Embryonic facial prominence (tissue), 1 donor: ENCODE measurements around the gene CHST8.
"Not testable (repeated sequence)": the region's sequence is repeated elsewhere in the genome, so short reads cannot be mapped to it uniquely, and the experiment has no call there.

Source experiments
- DNase-seq: peaks from one replicate; pipeline ENCODE4 v3.0.0-alpha.2; 2016; ENCODE audit errors: extremely low spot score

Gene CHST8

DNA sequence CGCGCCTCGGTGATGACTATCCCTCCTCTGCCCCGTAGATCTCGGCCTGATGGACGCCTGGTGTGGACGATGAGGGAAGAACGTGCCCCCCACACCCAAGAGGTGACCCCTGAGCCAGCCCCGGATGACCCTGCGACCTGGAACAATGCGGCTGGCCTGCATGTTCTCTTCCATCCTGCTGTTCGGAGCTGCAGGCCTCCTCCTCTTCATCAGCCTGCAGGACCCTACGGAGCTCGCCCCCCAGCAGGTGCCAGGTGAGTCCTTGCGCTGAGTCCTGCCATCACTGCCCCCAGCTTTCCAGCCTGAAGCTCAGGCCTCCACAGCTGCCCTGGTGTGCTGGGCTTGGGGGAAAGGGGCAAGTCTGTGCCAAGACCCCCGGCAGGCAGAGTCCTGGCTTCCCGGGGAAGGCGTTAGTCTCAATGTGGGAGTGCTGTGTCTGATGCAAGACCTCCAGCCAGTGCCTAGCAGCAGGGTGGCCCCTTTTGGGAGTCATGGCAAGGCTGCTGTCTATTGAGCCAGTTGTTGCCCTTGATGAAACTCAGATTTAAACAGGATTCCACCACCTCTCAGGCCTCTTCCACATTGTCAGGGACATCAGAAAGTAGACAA is 67.5 kb downstream of the CHST8 start:
- DNase-seq = no peak

DNA sequence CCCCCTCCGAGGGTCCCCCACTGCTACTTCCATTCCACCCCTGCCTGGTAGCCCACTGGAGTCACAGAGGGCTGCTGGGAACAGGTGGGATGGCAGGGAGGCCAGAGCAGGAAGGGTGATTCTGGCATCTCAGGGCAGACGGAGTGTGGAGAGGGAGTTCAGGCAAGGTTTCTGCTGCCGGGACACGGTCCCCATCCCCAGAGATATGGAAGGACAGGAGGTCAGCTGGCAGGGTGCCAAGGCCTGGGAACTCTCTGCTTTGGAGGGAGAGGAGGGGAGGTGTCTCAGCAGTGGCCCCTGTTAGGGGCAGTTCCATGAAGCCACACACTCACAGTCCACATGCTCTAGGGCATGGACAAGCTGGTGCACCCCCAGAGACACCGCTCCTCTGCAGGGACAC is 68.1 kb downstream of the CHST8 start:
- DNase-seq = no peak

DNA sequence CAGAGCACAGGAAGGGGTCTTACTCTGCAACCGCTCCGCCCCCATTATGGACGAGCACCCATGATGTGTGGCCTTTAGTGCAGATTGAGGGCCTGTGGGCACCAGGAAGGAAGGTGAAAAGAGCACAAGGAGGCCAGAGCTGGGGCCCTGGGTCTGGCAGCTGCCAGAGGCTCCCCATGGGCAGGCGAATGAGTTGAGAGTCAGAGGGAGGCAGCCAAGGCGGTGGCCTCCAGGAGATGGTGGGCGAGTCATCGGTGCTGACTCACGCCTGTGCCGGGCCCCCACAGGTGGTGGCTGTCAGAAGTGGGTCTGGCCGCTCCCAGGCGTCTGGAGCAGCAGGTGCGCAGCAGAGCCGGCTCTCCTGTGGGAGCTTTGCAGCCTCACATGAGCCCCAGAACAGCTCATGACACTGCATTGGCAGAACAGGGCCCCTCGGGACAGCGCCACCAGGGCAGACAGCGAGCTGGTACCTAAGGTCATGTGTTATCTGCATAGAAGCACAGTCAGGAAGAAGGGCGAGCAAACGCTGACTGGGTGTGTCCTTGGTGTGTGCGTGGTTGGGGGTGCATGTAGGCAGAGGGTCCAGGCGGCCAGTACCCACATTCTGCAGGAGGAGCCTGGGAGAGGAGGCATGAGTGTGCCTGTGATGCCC is 68.8 kb downstream of the CHST8 start:
- no peak for DNase-seq

DNA sequence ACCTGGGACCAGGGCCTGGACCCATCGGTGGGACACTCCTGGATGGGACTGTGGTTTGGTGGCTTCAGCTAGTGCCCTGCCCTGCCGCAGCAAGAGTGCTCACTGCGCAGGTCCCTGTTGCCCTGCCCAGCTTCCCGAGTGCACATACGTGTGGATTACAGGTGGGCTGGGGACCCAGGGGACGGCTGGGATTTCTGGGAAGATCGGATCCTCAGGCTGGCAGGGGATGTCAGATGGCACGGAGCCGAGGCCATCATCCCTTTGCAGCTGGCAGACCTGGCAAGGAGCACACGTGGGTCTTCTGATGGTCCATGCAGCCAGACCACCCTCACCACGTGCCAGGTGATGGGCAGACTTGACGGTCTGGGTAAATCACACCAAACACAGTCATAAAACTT is 69.3 kb downstream of the CHST8 start:
- DNase-seq = no peak

DNA sequence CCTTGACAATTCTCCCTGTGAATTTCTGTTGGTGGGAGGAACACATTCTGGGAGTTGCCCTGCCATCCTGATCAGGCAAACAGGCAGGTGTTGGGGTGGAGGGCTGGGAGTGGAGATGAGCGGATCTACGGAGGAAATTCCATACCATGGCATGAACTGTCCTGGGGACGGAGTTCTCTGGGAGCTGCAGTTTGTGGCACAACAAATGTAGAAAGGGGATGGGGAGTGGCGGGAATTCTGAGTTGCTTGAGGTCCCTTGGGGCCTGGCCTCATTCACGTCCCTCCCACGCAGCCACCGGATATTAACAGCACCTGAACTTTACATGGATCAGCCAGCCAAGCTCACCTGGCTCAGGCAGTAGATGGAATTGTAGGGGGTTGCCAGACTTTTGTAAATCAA is 70.0 kb downstream of the CHST8 start:
- no peak for DNase-seq

DNA sequence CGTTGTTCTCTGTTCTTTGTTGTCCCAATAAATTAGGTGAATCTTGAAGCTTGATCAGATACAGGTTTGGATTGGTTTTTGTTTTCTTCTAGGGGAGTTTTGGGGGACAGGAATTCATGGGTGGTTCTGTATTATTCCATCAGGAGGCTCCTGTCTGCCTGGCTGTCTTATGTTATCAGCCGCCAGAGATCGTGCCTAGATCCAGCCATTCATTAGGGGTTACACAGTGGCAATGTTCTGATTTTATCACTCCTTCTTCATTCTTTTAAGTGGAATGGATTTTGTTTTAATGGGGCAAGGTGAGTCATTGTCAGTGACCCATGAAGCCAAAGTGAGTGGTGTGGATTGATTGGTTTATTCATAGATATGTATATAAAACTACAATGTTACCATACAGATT is 71.9 kb downstream of the CHST8 start:
- no peak for DNase-seq

GRCh38 chr19:33695547-33695946 is 73.8 kb downstream of the CHST8 start:
- DNase-seq = not testable (repeated sequence)

DNA sequence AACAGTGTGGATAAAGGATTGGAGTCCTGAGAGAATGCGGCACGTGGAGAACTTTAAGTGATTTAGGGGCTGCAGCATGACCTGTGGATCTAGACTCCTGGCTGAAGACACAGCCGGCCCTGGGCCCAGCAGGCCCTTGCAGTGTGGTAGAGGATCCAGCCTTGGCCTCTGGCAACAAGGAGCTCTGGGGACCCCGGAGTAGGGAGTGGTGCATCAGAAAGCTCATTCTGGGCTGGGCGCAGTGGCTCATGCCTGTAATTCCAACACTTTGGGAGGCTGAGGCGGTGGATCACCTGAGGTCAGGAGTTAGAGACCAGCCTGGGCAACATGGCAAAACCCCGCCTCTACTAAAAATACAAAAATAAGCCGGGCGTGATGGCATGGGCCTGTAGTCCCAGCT is 76.0 kb downstream of the CHST8 start:
- no peak for DNase-seq

- DNase-seq = no peak
Observed at GRCh38 chr19:33698576-33699435, 77.1 kb downstream of the CHST8 start.

DNA sequence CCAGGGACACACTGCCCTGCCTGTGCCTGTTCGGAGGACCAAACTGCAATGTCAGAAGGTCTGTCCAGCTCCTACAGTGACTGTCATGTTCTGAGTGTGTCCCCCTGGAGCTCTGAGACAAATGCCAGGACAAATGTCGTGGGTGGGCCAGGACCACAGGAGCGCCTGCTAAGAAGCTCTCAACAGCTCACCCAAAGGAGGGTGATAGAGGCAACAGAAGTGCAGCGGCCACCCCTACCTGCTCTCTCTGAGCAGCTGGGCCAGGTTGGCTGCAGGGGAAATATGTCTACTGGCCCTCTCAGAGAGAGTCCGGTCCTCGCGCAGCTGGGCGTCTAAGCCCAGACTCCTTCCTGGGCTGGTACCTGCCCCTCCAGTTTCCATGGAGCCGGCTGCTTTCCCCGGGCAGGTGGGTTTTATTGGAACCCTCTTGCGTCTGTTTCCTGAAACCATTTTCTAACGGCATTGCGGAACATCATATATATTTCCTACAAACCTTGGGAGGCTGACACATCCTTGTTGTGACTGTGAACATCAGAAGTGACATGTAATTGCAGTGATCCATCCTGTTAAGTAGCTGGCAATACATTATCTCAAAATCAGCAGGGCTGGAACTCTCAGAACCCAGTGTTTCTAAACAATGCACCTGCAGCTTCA is 78.1 kb downstream of the CHST8 start:
- no peak for DNase-seq

- no peak for DNase-seq
Observed at GRCh38 chr19:33700408-33701013, 78.8 kb downstream of the CHST8 start.

GRCh38 chr19:33701565-33701964 is 79.8 kb downstream of the CHST8 start:
- no peak for DNase-seq

GRCh38 chr19:33702606-33703437 is 81.1 kb downstream of the CHST8 start:
- DNase-seq = no peak

- DNase-seq = no peak
Observed at GRCh38 chr19:33703438-33703750, 81.6 kb downstream of the CHST8 start.

DNA sequence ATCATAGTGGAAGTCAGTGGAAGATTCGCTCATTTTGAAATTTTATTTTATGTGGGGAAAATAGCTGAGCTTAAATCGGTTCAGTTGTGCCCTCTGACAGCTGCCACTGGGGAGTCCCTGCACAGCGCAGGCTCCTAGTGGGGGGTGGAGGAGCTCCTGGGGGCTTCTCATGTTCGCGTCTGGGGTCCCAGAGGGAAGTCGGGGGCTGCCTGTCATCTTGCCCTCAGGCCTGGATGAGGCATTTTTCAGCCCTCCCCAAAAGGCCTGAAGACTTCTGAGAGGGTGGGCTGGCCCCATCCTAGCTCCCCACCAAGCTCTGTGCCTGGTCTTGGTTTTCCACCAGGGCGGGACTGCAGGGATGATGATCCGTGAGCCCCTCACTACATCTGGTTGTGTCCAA is 82.1 kb downstream of the CHST8 start:
- no peak for DNase-seq

DNA sequence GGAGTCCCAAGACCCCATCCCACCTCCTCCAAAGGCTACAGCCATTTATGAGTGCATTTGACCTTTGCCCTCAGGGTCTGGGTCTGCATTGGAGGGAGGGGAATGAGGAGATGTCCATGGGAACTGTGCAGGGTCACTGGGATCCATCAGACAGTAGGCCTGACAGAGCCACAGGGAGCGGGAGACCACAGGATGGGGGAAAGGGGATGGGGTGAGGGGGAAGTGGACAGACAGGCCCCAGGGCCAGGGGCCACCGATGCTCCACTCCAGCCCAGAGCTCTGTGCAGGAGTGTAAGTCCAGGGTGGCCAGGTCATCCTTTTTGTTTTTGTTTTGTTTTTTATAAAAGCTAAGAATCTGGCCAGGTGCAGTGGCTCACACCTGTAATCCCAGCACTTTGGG is 82.5 kb downstream of the CHST8 start:
- no peak for DNase-seq

DNA sequence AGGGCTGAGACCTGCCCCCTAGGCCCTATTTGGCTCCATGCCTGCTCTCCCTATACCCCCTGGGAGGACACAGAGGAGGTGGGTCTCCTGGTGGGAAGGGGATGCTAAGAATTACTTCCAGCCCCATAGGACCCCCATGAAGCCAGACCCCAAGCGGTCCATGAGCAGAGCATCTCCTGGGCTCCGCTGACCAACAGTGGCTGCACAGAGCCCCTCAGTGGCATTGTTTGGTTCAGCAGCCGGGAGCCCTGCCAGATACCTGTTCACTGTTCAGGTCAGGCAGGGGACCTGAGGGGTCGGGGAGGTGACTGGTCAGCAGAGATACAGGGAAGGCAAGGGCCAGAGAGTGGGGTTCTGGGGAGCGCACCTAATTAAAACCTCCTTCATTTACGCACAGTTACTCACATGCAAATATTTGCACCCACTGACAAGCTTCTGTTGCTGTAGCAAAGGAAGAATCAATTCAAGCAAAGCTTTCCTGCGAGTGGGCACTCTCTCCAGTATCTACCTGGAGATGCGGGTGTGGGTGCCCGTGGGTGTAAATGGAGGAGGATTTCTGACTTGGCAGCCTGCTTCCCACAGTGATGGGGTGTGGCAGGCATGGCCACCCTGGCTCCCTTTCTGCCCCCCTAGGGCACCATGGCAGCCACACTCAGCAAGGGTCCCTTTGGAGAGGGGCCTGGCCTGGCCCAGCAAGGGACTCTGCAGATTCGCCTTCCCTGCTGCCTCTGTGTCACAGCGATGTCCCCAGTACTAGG is 83.5 kb downstream of the CHST8 start:
- DNase-seq = no peak

- no peak for DNase-seq
Observed at GRCh38 chr19:33705860-33706259, 84.1 kb downstream of the CHST8 start.

- DNase-seq = no peak
Observed at GRCh38 chr19:33706631-33707030, 84.9 kb downstream of the CHST8 start.

DNA sequence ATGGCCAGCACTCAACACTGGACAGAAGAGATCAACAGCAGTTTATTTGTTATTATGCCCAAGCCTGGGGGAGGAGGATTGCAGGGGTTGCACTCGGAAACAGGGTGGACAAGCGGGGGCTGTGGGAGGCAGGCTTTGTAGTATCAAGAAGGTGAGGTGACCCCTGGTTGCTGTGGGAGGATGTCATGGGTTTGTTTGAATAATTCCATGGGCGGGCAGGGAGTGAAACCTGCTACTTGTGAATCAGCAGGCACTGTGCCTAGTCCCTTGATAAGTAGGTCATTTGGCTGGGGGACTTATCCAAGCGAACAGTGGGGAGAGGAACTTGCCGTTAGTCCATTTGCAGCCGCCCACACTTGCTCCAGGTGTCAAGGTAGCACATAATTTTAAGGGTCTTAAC is 90.5 kb downstream of the CHST8 start:
- no peak for DNase-seq

- no peak for DNase-seq
Observed at GRCh38 chr19:33713194-33713593, 91.4 kb downstream of the CHST8 start.
